Skin epidermis (tissue), 12 donors: ENCODE data around the gene PIP5K1B.

Experiments used
- H3K27ac ChIP-seq, 21 experiments: fragments of 200-600 bp; sonication (generic) in 11 of 21; one replicate each; pipeline ENCODE4 v1.5.0; 2020; ENCODE audit warnings: mild to moderate bottlenecking in 3 of 21, inconsistent platforms in 2 of 21, moderate library complexity in 2 of 21
- H3K4me3 ChIP-seq, 7 experiments: fragments of 200-600 bp; sonication (generic) in 2 of 7; one replicate each; pipeline ENCODE4 v1.5.0; 2020; ENCODE audit warnings: inconsistent platforms in 2 of 7, mild to moderate bottlenecking in 2 of 7, moderate library complexity in 1 of 7

Gene PIP5K1B

DNA sequence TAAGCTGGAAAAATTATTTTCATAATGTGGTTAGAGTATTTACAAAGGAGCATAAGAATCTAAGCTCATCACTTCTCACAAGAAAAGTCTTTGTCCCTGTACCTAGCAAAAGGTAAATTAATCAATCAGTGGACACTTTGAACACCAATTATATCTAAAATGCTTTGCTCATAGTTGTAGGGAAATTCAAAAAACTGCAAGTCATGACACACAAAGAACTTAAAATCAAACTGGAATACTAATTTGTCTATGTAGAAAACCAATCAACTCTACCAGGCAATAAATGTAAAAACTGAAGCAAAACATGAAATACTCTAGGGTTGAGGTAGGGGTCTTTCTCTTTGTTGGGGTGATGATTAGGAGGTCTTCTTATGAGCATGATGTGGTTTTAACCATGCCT is 173.4 kb downstream of the PIP5K1B start:
- no peak overlapping the region for H3K27ac ChIP-seq
- H3K4me3 ChIP-seq, result no peak overlapping the region

DNA sequence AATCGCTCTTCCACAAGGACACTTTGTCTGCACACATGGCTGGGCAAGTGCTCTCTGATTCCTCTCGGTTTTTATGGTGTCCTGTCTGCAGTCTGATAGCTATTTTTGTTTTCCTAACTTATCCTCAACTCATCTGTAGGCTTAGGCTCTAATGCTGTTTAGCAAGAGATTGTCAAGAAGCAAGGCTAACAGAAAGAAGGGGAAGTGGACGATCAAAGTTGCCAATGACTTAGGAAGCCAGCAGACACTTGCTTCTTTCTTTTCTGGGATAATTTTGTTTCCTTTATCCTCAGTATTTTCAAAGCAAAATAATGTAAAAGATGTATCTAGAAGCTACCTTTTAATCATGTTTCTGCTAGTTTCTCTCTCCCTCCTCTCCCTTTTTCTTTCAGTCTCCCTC is 178.2 kb downstream of the PIP5K1B start:
- H3K27ac ChIP-seq, result no peak overlapping the region
- H3K4me3 ChIP-seq, result no peak overlapping the region

DNA sequence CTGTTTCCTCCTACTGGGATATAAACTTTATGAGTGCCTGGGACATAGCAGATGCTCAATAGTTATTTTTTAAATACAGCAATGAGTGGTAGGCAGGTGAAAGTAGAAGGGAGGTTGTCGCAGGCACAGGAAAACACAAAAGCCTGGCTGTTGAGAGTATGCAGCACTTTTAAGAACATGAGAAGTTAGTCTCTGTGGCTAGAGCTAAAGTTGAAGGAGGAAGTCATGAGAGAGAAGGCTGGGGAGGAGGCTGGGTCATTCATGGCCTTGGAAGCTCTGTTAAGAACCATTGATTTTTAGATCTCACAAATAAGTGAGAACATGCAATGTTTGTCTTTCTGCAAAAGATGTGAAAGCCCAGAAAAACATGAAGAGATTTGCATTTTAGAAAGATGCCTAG is 182.2 kb downstream of the PIP5K1B start:
- Histone ChIP-seq H3K27ac (no peak overlapping the region), H3K4me3 (no peak overlapping the region)

DNA sequence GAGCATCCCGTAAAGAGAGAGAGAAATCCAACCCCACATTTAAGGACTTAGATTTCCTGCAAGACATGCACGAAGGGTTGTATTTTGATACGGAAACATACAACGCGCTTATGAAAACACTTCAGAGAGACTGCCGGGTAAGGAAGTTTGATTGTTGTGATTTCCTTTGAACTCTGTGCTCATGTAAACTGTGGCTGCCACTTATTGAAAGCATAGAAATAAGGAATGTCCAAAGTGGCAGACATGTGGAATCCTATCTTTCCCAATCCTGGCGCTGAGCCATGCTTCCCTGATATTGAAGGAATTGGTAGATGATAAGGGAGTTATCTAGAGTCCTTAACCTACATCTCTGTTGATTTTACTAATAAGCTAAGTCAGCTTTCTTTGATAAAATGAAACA is 189.5 kb downstream of the PIP5K1B start:
- Histone ChIP-seq H3K4me3 (no peak overlapping the region), H3K27ac (no peak overlapping the region)

DNA sequence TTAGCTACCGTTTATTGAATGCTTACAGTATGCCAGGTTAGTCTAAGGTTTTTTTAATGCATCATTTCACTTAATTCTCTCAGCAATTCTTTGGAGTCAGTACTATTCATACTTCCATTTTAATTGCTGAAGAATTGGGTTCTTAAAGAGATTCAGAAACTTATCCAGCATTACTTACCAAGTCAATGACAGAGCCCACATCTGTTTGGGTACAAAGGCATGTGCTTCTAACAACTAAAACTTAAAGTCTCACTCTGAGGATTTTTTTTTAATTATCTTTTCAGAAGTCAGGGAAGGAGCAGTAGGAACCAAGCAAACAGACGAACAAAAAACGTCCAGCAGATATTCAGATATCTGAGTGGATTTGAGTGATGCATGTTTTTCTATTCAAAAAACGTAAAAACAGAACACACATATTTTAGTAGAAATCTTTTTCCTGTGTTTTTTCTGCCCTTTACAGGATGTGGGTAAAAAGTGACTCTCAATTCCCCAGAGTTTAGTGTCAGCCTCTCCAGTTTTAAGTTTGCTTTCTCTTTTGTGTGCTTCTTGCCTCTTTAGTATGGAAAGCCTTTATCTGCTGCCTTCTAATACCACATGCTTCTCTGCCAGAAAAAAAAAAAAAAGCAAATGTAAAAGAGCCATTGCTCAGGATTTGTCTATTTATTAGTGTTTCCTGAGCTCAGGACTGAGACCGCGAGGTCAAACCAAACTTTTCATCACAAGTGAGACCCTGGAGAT is 190.9 kb downstream of the PIP5K1B start:
- no peak overlapping the region for H3K4me3 ChIP-seq

DNA sequence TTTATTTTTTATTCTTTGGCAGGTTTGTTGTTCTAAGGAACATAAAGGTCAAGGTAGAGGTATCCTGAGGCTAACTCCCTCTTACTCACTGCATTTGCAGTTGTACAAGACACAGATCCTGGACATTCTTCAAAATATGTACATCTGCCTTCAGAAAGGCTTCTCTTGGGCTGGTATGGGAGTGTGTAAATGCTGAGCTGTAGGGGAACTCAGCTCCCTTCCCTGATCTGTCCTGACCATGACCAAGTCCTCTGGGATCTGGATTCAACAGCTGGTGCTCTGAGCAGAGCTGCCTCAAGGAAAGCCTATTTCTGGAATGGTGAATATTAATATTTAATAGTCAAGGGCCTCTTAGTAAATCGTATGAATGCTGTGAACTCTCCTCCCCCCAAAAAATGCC is 191.4 kb downstream of the PIP5K1B start:
- Histone ChIP-seq H3K4me3 (no peak overlapping the region), H3K27ac (peak overlapping the region in 6 of 21 experiments; percentile 2 to 73 (median 49))

More for the DNA sequence above, 190.9 kb downstream of the PIP5K1B start:
- peak overlapping the region in 7 of 21 experiments; percentile 2 to 73 (median 50) for H3K27ac ChIP-seq

DNA sequence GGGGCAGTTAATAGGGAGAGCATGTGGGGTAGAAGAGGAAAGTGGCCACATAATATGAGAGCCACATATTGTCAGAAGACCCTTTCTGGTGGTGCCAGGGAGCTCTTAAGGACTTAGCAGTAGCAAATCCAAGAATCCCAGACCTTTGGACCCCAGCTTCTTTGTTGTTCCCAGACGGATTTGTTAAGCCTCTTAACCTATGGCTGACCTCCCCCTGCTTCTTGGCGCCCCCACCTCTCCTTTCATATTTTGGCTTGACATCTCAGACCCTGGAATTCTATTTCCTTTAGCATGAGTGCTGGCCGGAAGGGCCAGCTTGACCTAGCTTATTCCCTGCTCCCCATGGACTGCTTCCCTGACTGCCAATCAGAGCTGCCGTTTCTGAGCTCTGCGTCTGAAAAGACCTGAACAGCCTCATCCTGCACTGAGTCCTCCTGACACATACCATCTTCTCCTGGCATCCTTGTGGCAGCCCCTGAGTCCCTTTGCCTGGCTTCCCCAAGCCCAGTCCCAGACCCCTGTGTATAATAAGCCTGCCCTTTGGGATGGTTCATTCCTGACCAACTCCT is 192.6 kb downstream of the PIP5K1B start:
- Histone ChIP-seq H3K27ac (peak overlapping the region in 1 of 21 experiments; percentile 25), H3K4me3 (no peak overlapping the region)

DNA sequence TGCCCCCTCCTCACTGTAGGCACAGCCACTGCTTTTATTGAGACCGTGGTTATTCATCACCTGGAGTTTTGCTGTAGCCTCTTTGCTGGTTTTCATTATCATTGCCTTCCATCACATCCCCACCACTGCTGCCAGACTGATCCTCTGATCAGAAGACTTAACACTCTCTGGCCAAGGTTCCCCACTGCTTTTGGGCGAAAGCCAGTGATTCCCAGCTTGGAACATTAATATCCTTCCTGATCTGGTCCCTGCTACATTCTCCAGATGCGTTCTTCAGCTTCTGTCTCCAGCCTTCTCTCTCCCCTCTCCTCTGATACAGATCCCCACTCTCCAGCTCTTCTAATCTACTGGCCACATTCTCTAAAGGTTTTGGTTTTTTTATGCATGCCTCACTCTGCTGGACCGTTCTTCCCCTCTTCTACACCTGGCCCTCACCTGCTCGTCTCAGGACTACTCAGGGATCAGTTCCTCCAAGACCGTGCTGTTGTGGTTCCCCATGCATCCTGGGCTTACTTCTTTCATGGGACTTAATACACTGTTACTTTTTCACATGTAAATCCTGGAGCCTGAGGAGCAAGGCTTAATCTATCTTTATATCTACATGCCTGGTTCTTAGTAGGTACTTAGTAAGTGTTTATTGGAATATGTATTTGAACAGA is 193.9 kb downstream of the PIP5K1B start:
- Histone ChIP-seq H3K27ac (no peak overlapping the region), H3K4me3 (no peak overlapping the region)

DNA sequence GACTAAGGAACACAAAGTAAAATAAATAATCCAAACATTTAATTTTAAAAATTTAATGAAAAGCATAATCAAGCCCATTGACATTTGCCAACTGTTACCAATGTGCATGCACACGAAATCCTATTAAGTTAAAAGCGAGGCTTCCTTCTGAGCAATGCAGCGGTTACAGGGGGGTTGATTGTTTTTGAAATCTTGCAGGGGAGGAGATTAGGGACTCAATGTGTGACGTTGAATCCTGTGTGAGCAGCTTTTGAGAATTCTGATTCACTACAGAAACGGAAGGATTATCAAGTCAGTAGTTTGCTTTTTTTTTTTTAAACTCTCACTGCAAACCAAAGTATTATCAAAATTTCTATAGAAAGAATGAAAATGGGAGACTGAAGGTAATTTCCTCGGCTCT is 199.4 kb downstream of the PIP5K1B start:
- Histone ChIP-seq H3K27ac (no peak overlapping the region), H3K4me3 (no peak overlapping the region)

DNA sequence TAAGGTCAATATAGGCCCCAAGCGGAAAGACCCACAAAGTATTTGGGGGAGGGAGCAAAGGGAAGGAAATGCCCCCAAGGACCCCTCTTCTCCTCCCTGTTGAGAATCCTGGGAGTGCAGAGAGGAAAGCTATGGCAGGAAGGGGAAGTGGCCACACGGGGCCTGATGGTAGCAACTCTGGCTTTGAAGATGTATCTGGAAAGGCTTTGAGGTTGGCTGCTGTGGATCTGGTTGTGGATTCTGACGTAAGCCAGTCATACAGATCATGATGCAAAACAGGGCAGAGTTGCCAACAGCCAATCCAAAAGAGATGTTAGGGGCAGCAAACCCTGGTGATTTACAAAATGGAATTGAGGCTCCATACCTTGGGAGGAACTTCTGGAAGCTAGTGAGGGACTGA is 200.1 kb downstream of the PIP5K1B start:
- Histone ChIP-seq H3K4me3 (no peak overlapping the region), H3K27ac (no peak overlapping the region)

DNA sequence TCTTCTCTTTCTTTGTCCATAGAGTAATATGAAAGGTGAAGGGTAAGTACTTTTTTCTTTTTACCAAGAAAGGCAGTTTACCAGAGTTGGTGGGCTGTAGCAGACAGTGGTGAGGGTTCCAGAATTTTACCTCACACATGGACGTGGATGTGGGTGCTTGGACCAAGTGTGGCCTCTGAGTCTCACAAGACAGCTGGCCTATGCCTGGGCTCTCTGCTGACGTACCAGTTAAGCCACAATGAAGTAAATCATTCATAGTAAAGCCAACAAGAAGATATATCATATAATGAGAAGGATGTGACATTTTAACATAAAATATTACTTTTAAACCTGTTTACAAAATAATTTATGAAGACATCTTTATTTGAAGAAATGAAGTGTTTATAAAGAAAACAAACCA is 202.9 kb downstream of the PIP5K1B start:
- no peak overlapping the region for H3K27ac ChIP-seq
- H3K4me3 ChIP-seq, result no peak overlapping the region

DNA sequence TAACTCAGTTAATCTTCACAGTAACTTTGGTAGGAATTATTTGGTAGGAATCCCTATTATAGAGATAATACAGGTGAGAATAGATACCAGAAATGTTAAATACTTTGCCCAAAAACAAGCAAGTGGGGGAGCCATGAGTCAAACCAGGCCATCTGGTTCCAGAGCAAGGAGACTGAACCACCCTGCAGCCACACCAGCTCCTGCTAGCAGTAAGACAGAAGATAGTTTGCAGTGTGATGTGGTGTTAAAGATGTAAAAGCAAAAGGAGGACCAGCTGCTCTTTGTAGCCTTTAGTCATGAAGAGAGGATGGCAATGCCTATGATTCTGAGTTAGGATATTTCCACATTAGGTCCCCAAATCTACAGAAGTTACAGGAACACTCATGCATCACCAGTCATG is 207.5 kb downstream of the PIP5K1B start:
- Histone ChIP-seq H3K4me3 (no peak overlapping the region), H3K27ac (no peak overlapping the region)

DNA sequence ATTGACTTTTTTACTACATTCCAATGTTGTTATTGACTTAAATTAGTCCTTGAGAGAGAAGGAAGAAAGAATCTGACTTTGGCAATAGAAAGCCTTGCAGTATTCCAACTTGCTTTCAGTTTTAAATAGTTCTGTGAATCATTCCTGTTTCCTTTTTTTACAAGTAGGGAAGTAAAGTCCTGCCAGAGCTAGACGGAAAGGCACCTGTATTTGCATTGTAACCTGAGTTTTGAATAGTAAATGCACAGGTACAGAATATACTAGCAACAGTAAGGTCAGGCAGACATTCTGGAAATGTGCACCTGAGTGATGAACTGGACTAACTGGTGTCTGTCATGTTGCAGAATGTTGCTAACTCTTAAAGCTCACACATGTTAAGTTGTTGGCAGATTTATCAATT is 208.0 kb downstream of the PIP5K1B start:
- Histone ChIP-seq H3K4me3 (no peak overlapping the region), H3K27ac (no peak overlapping the region)

DNA sequence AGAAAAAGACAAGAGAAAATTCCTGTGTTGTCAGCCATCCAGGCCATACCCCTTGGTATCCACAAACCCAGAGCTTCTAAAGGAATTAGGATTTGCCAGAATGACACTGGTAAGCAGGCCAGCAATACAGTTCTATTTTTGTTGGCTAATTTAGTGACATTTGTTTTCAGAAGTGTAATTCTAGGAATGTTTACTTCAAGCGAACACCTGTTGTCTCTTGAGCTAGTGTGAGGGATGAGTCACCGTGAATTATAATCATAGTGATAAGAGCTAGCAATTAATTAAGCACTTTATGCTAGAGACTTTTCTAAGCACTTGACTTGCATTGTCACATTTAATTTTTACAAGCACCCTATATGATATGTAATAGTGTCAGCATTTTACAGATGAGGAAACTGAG is 209.7 kb downstream of the PIP5K1B start:
- no peak overlapping the region for H3K27ac ChIP-seq
- H3K4me3 ChIP-seq, result no peak overlapping the region

DNA sequence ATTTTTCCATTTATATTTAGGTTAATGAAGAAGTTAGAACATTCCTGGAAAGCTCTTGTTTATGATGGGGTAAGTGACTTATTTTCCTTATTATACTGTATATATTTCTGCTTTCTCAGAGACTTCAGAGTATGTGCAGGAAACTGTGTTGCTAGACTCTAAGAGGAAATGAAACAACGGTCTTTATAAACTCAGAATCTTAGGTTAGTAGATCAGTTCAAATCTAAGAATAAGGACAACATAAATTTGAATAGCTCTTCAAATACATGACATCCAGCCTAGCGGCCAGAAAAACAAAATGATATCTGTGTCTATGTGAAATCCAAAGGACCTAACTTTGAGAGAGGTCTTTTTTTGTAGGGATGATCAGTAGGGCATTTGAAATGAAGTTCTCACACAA is 214.6 kb downstream of the PIP5K1B start:
- Histone ChIP-seq H3K4me3 (no peak overlapping the region), H3K27ac (no peak overlapping the region)

DNA sequence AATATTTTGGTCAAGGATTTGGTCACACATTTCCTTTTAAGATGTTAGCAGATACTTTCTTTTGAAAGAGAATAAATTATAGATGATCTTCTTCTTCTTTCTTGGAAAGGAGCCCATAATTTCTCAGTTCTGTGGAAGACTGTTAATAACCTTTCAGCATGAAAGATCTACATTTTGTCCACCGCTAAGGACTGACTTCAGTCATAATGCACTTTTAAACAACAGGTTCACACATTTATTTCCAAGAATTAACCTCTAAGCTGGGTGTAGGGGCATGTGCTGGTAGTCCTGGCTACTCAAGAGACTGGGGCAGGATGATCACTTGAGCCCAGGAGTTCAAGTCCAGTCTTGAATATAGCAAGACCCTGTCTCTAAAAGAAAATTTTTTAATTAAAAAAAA is 215.9 kb downstream of the PIP5K1B start:
- Histone ChIP-seq H3K27ac (no peak overlapping the region), H3K4me3 (no peak overlapping the region)

DNA sequence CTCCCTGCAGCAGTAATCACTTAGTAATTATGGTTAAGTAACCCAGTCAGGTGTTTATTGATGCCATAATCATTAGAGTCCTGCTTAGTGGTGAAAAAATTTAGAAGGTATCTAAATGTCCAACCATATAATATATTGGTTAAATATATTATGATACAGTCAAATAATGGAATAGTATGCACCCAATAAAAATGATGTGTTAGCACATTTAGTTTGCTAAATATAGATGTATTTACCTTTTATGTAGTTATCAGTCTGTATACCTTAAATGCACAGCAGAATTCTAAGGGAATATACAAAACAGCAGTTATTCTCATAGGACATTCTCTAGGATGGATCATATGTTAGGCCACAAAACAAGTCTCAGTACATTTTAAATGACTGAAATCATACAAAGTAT is 218.4 kb downstream of the PIP5K1B start:
- no peak overlapping the region for H3K27ac ChIP-seq
- H3K4me3 ChIP-seq, result no peak overlapping the region

DNA sequence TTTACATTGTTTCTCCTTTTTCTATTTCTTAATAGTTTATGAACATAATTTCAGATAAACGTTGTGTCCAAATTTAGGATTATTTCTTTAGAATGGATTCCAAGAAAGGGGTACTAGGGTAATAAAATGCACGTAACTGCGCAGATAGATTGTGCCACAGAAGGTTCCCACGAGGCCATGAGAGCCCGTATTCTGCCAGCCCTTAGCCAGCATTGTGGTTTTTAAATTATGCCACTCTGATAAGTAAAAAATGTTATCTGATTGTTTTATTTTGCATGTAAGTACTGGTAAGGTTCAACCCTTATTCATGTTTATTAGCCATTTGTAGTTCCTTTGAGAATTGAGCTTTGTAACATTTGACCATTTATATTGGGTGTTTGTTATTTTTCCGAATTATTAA is 220.1 kb downstream of the PIP5K1B start:
- Histone ChIP-seq H3K4me3 (no peak overlapping the region), H3K27ac (no peak overlapping the region)

DNA sequence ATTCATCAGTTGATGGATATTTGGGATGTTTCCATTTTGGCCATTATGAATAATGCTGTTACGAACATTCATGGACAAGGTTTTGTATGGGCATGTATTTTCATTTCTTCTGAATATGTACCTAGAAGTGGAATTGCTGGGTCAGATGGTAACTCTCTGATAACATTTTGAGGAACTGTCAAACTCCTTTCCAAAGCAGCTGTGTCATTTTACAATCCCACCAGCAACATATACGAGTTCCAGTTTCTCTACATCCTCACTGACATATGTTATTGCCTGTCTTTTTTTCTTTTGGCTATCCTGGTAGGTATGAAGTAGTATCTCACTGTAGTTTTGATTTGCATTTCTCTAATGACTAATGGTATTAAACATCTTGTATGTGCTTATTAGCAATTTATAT is 222.1 kb downstream of the PIP5K1B start:
- no peak overlapping the region for H3K4me3 ChIP-seq
- H3K27ac ChIP-seq, result no peak overlapping the region

DNA sequence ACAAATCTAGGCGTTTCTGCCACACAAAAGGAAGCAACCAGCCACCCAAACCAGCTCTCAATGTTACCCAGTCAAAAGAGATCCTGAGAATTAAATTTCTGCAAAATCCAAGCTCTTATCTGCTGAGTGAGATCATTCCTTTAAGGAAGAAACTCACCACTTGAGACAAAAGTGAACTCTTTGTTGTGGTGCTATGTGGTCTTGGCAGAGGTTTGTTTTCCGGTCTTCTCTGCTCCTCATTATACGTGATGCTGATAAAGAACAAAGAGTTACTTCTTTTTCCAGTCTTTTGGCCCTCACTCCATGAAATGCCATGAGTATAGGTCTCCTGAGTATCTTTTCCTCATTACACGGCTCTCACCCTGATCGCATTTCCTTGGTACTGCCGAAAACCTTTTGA is 226.8 kb downstream of the PIP5K1B start:
- Histone ChIP-seq H3K27ac (no peak overlapping the region), H3K4me3 (no peak overlapping the region)

DNA sequence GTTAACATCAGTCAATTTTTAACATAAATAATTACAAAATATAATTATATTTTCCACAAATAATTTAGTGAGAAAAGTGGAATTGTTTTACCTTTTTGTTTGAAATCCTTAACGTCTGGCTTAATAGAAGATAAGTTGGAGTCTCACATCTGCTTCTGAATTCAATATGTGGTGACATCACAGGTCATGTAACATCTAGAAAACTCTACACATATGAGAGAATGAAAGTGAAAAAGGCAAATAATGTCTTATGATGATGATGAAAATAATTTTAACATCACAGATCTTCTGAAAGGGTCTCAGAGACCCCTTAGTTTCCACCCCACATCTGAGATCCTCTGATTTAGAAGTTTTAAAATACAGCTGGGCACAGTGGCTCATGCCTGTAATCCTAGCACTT is 227.4 kb downstream of the PIP5K1B start:
- Histone ChIP-seq H3K27ac (peak overlapping the region in 1 of 21 experiments; percentile 41), H3K4me3 (no peak overlapping the region)
